K562 (cell line): ENCODE measurements around the gene PSAP. TPM values are rescaled to one million over a fixed set of nuclear protein-coding genes. Genes with fewer than 3 reads are reported as not detected.
A peak's percentile ranks its signal among the peaks of the same experiment; 100 is the strongest.

Experiments used
- CBX2 ChIP-seq: fragments of 200-600 bp; sonication (generic); IDR thresholded peaks from one replicate; pipeline ENCODE4 v1.6.1; 2012; ENCODE audit warnings: mild to moderate bottlenecking, low read length, inconsistent platforms; ENCODE audit not compliant: insufficient read depth, poor library complexity, severe bottlenecking
- DPF2 ChIP-seq: fragments of 450-650 bp; IDR thresholded peaks from 2 replicates; pipeline ENCODE4 v1.6.1; 2016
- ETV6 ChIP-seq, 3 experiments: fragments of 150-350 bp in 1 of 3; sonication (generic) in 1 of 3; formaldehyde crosslinking in 1 of 3; IDR thresholded peaks; 2 replicates each; pipeline versions ENCODE4 v1.6.1 to v1.8.0; 2014 to 2022; ENCODE audit warnings: borderline replicate concordance in 2 of 3, low read depth in 2 of 3, antibody characterized with exemption in 1 of 3, low read length in 1 of 3, mild to moderate bottlenecking in 1 of 3, missing genetic modification reagents in 1 of 3
- MEF2D ChIP-seq: conservative IDR thresholded peaks from 2 replicates; pipeline ENCODE4 v1.6.1; 2016; ENCODE audit warnings: low read depth, missing genetic modification characterization, missing compliant biosample characterization
- NFE2 ChIP-seq: IDR thresholded peaks from 2 replicates; pipeline ENCODE4 v1.6.1; 2014; ENCODE audit warnings: antibody characterized with exemption, low read depth
- RFX1 ChIP-seq: fragments of 450-650 bp; IDR thresholded peaks from 2 replicates; pipeline ENCODE4 v1.6.1; 2016; ENCODE audit warnings: mild to moderate bottlenecking, moderate library complexity
- TRIM24 ChIP-seq, 2 experiments: fragments of 450-650 bp; IDR thresholded peaks; 2 replicates each; pipeline ENCODE4 v1.6.1; 2016
- ZNF408 ChIP-seq: fragments of 250-450 bp; sonication (Bioruptor Pico); IDR thresholded peaks from 2 replicates; pipeline ENCODE4 v1.4.0; 2020; ENCODE audit warnings: low read depth, mild to moderate bottlenecking, moderate library complexity
- ZNF589 ChIP-seq: fragments of 200-800 bp; sonication (Bioruptor generic); IDR thresholded peaks from 2 replicates; pipeline ENCODE4 v1.6.1; 2016; ENCODE audit warnings: low read depth, missing genetic modification characterization, missing compliant biosample characterization
- polyA plus RNA-seq, 8 experiments: library from polyadenylated mRNA; depleted of rRNA in 4 of 8; stranded (reverse) in 5 of 8; unstranded in 3 of 8; fragments of >200 nt; fragmentation: Nextera tagmentation in 2 of 8; fragmentation: Illumina TruSeq in 1 of 8; extraction: Ambion mirVana in 2 of 8; extraction: Trizol in 1 of 8; gene quantifications; 2 replicates each; pipeline versions ENCODE4 v1.2.1 to v1.2.3, GENCODE V29; 2011 to 2014; ENCODE audit warnings: inconsistent platforms in 1 of 8, missing spikeins in 1 of 8
- total RNA-seq, 7 experiments: library from RNA; depleted of rRNA in 6 of 7; stranded (reverse); fragments of >200 nt in 6 of 7; fragmentation: Illumina TruSeq in 2 of 7; extraction: Trizol in 2 of 7; gene quantifications; 2 replicates each; pipeline versions ENCODE4 v1.2.1 to v1.2.3, GENCODE V29; 2011 to 2021; ENCODE audit warnings: low replicate concordance in 1 of 7
- TF ChIP-seq, protein P1 (sequence below), 2 experiments: fragments of 250-450 bp in 1 of 2; fragments of 450-650 bp in 1 of 2; sonication (Bioruptor Pico) in 1 of 2; IDR thresholded peaks; 2 replicates each; pipeline versions ENCODE4 v1.6.1 to v1.8.0; 2016 to 2021; ENCODE audit warnings: mild to moderate bottlenecking in 2 of 2, moderate library complexity in 2 of 2, missing compliant biosample characterization in 1 of 2, missing genetic modification characterization in 1 of 2
- TF ChIP-seq, protein P2 (sequence below): fragments of 250-450 bp; sonication (Bioruptor Pico); IDR thresholded peaks from 2 replicates; pipeline ENCODE4 v1.9.0; 2021; ENCODE audit warnings: mild to moderate bottlenecking, inconsistent platforms
- TF ChIP-seq, protein P3 (sequence below): sonication (generic); formaldehyde crosslinking; IDR thresholded peaks from 2 replicates; pipeline ENCODE4 v1.8.0; 2023; ENCODE audit warnings: mild to moderate bottlenecking, missing genetic modification reagents
- TF ChIP-seq, protein P4 (sequence below), 2 experiments: fragments of 450-650 bp in 1 of 2; sonication (generic) in 1 of 2; formaldehyde crosslinking in 1 of 2; IDR thresholded peaks; 2 replicates each; pipeline versions ENCODE4 v1.7.1 to v1.9.0; 2016 to 2022; ENCODE audit warnings: inconsistent platforms in 1 of 2, mild to moderate bottlenecking in 1 of 2, missing genetic modification reagents in 1 of 2

Gene PSAP
- total and polyA plus RNA-seq, 9 of the 15 experiments (the other 6 are each of a cell fraction or from before 2014, with no cell fraction given), result 245 to 700 (median 429) TPM

GRCh38 chr10:71849461-71849908 lies 1.6 kb downstream of the PSAP start (continued):
- TF ChIP-seq ETV6 (IDR thresholded peaks at IDR 0.05; ENCODE audit: borderline replicate concordance in 1 of 2, low read depth in 2 of 2, low read length in 1 of 2), result no peak
- no peak for TF ChIP-seq ETV6 (CRISPR knock-in tag; IDR thresholded peaks at IDR 0.05; ENCODE audit: borderline replicate concordance)
- no peak for TF ChIP-seq ZNF408 (CRISPR knock-in tag)
- TF ChIP-seq, protein P1, sequence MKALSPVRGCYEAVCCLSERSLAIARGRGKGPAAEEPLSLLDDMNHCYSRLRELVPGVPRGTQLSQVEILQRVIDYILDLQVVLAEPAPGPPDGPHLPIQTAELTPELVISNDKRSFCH (CRISPR knock-in tag; IDR thresholded peaks at IDR 0.05), result no peak
- TF ChIP-seq, protein P1 (tag; IDR thresholded peaks at IDR 0.05), result no peak
- TF ChIP-seq CBX2, result no peak
- no peak for TF ChIP-seq MEF2D
- TF ChIP-seq, protein P2, sequence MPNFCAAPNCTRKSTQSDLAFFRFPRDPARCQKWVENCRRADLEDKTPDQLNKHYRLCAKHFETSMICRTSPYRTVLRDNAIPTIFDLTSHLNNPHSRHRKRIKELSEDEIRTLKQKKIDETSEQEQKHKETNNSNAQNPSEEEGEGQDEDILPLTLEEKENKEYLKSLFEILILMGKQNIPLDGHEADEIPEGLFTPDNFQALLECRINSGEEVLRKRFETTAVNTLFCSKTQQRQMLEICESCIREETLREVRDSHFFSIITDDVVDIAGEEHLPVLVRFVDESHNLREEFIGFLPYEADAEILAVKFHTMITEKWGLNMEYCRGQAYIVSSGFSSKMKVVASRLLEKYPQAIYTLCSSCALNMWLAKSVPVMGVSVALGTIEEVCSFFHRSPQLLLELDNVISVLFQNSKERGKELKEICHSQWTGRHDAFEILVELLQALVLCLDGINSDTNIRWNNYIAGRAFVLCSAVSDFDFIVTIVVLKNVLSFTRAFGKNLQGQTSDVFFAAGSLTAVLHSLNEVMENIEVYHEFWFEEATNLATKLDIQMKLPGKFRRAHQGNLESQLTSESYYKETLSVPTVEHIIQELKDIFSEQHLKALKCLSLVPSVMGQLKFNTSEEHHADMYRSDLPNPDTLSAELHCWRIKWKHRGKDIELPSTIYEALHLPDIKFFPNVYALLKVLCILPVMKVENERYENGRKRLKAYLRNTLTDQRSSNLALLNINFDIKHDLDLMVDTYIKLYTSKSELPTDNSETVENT (CRISPR knock-in tag), result no peak
- no peak for TF ChIP-seq ZNF589 (CRISPR knock-in tag)
- TF ChIP-seq, protein P3, sequence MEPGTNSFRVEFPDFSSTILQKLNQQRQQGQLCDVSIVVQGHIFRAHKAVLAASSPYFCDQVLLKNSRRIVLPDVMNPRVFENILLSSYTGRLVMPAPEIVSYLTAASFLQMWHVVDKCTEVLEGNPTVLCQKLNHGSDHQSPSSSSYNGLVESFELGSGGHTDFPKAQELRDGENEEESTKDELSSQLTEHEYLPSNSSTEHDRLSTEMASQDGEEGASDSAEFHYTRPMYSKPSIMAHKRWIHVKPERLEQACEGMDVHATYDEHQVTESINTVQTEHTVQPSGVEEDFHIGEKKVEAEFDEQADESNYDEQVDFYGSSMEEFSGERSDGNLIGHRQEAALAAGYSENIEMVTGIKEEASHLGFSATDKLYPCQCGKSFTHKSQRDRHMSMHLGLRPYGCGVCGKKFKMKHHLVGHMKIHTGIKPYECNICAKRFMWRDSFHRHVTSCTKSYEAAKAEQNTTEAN (CRISPR knock-in tag), result no peak
- TF ChIP-seq NFE2, result no peak
- TF ChIP-seq RFX1, result no peak
- TF ChIP-seq TRIM24 (IDR thresholded peaks at IDR 0.05), result peak in 1 of 2 experiments; percentile 32; a peak in 1 of 4 replicates
- TF ChIP-seq DPF2, result peak; percentile 31; the same call in 1 of the 2 replicates
- TF ChIP-seq, protein P4, sequence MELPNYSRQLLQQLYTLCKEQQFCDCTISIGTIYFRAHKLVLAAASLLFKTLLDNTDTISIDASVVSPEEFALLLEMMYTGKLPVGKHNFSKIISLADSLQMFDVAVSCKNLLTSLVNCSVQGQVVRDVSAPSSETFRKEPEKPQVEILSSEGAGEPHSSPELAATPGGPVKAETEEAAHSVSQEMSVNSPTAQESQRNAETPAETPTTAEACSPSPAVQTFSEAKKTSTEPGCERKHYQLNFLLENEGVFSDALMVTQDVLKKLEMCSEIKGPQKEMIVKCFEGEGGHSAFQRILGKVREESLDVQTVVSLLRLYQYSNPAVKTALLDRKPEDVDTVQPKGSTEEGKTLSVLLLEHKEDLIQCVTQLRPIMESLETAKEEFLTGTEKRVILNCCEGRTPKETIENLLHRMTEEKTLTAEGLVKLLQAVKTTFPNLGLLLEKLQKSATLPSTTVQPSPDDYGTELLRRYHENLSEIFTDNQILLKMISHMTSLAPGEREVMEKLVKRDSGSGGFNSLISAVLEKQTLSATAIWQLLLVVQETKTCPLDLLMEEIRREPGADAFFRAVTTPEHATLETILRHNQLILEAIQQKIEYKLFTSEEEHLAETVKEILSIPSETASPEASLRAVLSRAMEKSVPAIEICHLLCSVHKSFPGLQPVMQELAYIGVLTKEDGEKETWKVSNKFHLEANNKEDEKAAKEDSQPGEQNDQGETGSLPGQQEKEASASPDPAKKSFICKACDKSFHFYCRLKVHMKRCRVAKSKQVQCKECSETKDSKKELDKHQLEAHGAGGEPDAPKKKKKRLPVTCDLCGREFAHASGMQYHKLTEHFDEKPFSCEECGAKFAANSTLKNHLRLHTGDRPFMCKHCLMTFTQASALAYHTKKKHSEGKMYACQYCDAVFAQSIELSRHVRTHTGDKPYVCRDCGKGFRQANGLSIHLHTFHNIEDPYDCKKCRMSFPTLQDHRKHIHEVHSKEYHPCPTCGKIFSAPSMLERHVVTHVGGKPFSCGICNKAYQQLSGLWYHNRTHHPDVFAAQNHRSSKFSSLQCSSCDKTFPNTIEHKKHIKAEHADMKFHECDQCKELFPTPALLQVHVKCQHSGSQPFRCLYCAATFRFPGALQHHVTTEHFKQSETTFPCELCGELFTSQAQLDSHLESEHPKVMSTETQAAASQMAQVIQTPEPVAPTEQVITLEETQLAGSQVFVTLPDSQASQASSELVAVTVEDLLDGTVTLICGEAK (IDR thresholded peaks at IDR 0.05), result no peak
- TF ChIP-seq, protein P4 (CRISPR knock-in tag; IDR thresholded peaks at IDR 0.05), result no peak
